Gastrocnemius medialis (tissue), 4 donors: Measurements from ENCODE around the gene ARPP19.

Source experiments
- POLR2A ChIP-seq, 2 donors: fragments of 450-650 bp; IDR thresholded peaks; one replicate each; pipeline ENCODE4 v1.6.1; 2017; ENCODE audit warnings: antibody characterized with exemption in 2 of 2, mild to moderate bottlenecking in 2 of 2, moderate library complexity in 2 of 2
- TF ChIP-seq, protein P1 (sequence below), 5 experiments: fragments of 450-650 bp in 3 of 5; fragments of 200-600 bp in 2 of 5; sonication (generic) in 2 of 5; IDR thresholded peaks in 4 of 5; conservative IDR thresholded peaks in 1 of 5; 1 replicate in 4 of 5; 2 replicates in 1 of 5; pipeline ENCODE4 v1.5.1; 2016 to 2019; ENCODE audit warnings: antibody characterized with exemption in 5 of 5, mild to moderate bottlenecking in 3 of 5, moderate library complexity in 3 of 5

DNA sequence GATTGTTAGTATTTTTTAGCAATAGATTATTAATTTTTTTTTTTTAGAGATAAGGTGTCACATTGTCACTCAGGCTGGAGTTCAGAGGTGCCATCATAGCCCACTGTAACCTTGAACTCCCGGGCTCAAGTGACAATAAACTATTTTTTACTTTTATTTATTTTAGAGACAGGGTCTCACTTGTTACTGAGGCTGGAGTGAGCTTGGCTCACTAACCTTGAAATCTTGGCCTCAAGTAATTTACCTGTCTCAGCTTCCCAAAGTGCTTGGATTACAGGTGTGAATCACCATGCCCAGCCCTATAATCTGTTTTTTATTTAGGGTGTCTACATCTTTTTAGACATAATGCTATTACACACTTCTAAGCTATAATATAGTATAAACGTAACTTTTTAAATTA is 7.9 kb upstream of the ARPP19 start:
- TF ChIP-seq, protein P1, sequence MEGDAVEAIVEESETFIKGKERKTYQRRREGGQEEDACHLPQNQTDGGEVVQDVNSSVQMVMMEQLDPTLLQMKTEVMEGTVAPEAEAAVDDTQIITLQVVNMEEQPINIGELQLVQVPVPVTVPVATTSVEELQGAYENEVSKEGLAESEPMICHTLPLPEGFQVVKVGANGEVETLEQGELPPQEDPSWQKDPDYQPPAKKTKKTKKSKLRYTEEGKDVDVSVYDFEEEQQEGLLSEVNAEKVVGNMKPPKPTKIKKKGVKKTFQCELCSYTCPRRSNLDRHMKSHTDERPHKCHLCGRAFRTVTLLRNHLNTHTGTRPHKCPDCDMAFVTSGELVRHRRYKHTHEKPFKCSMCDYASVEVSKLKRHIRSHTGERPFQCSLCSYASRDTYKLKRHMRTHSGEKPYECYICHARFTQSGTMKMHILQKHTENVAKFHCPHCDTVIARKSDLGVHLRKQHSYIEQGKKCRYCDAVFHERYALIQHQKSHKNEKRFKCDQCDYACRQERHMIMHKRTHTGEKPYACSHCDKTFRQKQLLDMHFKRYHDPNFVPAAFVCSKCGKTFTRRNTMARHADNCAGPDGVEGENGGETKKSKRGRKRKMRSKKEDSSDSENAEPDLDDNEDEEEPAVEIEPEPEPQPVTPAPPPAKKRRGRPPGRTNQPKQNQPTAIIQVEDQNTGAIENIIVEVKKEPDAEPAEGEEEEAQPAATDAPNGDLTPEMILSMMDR (IDR thresholded peaks at IDR 0.05 in 4 of 5, conservative IDR thresholded peaks at IDR 0.05 in 1 of 5), result no peak
- TF ChIP-seq POLR2A (IDR thresholded peaks at IDR 0.05), result no peak
